GM21390 (cell line): ENCODE measurements around the gene RFLNA.

Experiments
- ATAC-seq: cut with Tn5 transposase; IDR thresholded peaks from one replicate; pipeline ENCODE4 v1.9.1; 2021; ENCODE audit not compliant: unreplicated experiment

Gene RFLNA, protein sequence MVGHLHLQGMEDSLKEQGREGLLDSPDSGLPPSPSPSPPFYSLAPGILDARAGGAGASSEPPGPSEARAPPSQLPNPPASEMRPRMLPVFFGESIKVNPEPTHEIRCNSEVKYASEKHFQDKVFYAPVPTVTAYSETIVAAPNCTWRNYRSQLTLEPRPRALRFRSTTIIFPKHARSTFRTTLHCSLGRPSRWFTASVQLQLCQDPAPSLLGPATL

DNA sequence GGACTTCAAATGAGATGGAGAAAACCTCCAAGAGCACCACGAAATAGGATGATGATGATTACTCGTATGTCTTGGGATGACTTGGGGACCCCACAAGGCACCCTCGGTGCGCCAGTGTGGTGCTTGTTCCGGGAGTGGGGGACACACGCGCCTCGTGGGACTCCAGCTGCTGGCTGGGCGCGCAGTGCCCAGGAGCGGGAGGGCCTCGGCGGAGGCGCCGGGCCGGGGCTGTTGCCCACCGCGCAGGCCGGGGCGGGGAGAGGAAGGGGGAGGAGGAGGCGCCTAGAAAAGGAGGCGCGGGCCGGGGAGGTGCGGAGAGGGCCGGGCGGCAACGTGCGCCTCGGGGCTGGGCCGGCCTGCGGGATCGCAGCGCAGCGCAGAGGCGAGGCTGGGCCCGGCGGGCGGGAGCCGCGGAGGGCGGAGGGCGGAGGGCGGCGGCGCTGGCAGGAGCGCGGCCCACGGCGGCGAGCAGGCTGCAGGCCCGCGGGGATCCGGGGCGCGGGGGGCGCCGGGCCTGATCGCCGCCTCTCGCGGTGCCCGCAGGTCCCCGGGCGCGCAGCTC is at the start of gene RFLNA:
RFLNA (plus strand) TSS at position 314 of the 562 bp plus-strand sequence. CDS start 337 bp downstream, outside the sequence.
- no peak for ATAC-seq

DNA sequence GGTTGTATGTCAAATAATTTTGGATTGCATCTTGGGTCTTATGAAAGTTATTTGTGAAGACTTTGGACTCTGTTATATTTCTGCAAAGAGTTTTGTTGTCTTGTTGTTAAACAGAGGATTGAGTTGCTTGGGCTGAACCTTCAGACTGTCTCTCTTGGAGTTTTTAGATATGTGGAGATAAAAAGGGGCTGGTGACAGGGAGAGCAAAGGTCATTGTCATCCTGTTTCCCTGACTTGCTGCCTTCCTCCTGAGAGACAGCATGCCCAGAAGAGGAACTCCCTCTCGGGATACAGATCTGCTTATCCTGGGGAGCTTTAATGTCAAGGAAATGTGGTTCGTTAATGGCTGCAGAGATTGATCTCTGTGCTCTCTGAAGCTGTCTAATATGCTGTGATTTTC is 47.6 kb upstream of the RFLNA start:
- ATAC-seq = no peak

DNA sequence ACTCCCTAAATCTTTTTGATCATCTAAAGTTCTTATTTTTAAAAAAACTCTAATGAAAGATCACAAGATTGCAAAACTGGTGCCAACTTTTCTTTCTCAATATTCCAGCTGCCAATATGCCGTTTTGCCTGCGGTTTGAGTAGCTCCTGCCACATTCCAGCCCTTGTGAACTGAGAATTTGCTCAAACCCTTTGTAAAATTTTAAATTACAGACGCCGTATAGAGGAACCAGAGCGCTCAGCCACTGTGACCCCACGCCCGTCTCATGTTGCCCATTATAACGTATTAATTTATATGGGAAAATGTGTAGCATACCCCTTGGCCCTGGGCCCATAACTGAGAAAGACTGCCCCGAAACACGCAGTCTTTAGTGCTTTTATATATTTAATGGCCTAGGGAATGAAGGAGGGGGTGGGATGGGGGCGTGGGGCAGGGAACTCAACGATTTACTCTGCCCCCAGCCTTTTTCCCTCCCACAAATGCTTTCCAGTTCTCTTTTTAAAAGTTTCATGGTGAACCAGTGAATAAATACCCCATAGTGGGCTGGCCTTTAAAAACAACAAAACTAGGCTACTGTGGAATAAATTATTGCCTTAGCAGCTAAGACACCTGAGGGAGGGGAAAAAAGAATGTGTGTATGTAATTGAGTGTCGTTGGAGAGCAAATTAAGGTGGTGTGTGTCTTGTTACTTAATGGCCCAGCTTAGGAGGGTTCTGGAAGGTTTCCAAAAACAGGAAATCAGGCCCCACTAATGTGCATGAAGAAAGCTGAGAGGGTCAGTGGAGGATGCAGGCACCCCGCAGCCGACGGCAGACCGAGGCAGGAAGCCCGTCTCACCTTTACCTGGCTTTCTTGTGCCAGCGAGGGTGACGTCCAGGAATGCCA is 45.7 kb upstream of the RFLNA start:
- ATAC-seq = no peak

DNA sequence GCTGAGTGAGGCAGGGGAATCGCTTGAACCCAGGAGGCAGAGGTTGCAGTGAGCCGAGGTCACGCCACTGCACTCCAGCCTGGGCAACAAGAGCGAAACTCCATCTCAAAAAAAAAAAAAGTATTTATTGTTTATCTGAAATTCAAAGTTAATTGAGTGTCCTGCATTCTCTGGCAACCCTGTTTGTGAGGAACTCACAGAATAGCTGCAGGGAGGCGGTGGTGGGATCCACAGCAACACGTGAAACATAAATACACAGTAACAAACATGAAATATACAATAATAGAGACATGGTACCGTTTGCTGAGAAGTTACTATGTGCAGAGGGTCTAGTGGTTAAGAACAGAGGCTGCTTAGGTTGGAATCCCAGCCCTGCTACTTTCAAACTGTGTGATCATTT is 43.7 kb upstream of the RFLNA start:
- no peak for ATAC-seq

DNA sequence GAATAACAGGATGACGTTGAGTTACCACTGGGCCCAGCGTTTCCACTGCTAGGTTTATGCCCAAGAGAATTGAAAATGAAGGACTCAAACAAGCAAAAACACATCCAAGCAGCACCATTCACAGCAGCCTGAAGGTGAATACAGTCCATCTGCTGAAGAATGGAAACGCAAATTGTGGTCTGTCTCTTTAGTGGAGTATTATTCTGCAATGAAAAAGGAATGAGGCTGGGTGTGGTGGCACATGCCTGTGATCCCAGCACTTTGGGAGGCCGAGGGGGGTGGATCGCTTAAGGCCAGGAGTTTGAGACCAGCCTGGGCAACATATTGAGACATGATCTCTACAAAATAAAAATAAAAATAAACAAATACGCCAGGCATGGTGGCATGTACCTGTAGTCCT is 41.9 kb upstream of the RFLNA start:
- ATAC-seq = no peak

DNA sequence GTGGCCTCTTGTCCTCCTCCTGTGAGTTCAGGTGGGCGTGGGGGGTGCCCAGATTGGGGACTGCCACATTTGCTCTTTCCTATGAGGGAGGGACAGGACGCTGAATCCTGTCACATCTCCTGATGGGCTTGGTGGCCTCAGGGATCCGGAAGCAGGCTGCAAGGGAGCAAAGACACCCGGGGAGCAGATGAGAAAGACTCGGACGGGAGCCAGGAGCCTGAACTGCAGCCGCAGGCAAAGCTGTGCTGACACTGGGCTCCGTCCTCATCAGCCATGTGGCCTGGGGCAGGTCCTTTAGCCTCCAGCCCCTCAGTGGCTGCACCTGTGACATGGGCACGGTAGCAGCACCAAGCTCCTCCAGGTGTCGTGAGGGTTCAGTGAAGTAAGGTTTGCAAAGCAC is 40.8 kb upstream of the RFLNA start:
- ATAC-seq = no peak

DNA sequence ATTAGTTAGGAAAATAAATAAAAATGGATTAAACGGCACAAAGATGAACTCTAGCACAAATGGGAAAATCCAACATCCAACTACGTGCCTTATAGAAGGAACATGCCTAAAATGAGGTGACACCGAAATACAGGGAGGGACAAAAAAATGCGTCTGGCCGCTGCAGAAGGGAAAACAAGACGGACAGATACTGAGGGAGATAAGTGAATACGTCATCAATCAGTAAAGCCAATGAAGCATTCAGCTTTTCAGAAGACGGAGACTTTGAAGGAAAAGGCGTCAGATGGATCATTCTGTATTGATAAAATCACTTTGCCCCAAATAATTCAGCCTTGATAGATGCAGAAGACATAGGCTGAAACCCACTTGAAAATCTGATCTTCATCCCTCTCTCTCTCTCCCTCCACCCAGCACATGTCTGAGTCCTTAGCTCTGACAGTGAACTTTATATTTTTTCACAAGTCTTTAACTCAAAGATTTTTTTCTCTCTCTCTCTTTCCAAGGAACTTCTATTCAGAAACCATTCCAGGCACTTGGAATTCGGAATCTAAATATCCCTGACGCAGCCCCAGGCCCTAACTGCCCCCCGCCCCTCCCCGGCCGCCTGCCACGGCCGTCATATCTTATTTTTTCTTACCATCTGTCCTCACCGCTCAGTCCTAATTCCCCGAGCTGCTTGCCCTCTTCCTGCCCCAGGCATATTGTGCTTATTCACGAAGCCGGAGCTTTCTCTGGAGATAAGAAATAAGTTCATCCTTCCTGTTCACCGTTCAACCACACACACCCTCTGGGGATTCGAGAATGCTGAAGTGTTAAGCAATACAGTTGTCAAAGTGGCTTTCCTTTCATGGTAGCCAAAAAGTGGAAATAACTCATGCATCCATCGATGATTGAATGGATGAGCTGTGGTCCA is 35.5 kb upstream of the RFLNA start:
- no peak for ATAC-seq

DNA sequence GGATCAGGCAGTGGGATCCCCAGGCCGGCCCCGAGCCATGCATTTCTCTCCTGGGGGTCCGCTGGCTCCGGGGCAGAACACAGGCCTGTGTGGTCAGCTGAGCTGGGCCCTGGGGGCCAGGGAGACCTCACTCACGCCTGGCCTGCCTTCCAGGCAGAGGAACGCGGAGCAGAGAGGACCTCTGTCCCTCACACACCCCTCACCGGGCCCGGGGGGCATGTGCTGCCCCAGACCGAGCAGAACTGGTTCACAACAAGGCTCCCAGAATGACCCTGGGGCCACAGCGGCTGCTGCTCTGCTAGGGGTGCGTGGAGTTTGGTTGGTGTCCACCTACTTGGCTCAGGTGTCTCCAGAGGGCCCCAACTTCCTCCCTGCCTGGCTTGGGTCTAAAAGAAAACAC is 33.0 kb upstream of the RFLNA start:
- ATAC-seq = no peak

DNA sequence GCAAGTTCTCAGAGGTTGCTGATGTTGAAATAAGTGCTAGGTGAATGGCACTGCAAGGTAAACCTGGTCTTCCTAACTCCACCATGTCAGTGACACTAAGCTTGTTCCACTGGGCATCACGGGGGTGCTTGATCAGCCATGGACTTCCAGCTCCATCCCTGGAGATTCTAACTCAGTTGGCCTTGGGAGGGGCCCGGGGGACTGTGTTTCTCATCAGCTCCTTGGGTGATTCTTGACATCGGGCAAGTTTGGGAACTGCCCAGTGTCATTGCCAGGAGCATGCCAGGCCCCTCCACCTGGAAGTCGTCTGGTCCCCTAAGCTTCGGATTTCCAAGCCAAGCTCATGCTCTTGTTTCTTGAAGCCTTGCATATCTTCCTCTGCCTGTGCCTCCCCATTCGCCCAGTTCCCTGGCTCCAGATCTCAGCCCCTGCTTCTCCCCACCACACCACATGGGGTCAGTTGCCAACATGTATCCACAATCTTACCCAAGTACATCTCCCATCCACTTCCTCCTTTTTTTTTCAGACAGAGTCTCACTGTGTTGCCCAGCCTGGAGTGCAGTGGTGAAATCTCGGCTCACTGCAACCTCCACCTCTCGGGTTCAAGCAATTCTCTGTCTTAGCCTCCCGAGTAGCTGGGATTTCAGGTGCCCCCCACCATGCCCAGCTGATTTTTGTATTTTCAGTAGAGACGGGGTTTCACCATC is 30.7 kb upstream of the RFLNA start:
- ATAC-seq = no peak

DNA sequence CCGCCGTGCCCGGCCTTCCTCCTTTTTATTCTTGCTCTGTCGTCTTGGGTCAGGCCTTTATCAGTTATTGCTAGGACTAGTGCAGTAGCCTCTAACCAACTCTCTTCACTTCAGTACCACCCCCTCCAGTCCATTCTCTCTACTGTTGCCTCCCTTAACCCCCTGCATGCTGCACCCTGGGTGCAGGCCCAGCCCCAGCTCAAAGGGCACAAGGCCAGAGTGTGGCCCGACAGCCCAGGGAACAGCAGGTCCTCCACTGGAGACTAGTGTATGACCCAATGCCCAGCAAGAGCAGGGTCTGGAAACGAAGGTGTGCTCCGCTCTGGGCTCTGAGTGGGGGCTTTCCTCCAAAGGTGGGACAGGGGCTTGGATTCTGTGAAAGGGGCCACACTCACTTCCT is 30.0 kb upstream of the RFLNA start:
- ATAC-seq = no peak

DNA sequence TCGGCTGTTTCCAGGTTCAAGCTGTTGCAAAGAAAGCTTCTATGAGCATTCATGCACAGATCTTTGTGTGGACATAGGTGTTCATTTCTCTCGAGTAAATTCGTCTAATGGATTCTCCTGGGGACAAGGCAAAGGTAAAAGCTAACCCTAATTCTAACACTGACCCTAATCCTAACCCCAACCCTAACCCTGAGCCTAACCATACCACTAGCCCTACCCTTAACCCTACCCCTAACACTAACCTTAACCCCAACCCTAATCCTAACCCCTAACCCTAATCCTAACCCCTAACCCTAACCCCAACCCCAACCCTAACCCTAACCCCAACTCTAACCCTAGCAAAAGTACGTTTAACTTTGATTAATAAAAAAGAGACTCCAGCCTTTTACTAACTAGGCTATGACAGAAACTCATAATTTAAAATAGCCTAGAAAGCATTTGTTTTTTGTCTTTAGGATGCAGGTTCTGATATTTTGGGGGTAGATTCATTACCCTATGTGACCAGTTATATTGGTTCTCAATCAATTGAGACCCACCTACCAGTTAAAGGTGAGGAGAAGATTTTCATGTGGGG is 27.6 kb upstream of the RFLNA start:
- no peak for ATAC-seq

DNA sequence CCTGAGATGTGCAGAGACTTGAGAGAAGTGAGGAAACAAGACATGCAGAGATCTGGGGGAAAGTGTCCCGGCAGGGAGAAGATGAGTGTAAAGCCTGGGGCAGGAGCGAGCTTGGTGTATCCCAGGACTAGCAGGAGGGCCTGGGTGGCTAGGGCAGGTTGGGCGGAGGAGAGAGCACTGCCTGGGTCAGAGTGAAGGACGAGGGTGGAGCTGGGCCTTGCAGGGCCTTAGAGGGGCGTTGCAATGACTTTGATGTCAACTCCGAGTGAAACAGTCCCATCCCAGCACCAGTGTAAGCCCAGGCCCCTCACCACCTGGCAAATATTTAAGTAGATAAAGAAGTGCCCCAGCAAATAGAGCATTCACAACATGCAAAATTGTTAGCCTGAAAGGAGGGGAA is 24.2 kb upstream of the RFLNA start:
- no peak for ATAC-seq

DNA sequence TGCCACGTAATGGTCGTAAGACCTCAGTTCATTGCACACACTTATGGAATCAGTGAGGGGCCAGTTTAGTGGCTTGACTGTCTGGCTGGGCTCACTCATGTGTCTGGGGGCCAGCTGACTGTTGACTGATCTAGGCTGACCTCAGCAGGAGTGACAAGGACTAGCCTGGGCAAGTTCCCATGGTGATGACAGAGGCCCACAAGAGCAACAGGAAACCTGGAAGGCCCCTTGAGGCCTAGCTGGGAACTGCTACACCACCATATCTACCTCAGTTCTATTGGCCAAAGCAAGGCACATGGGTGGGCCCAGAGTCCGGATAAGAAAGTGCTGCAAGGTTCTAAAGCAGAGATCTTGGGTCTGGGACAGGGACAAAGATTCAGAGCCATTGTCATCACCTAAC is 21.3 kb upstream of the RFLNA start:
- ATAC-seq = no peak

DNA sequence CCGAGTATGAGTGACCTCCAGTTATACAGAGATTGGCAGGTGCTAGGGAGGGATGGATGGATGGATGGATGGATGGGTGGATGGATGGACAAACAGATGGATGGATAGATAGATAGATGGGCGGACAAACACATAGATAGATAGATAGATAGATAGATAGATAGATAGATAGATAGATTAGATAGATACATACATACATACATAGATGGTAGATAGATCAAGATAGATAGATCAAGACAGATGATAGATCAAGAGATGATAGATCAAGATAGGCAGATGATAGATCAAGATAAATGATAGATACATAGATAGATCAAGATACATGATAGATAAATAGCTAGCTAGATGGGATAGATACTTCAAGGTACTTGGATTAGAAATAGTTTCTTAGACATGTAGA is 18.6 kb upstream of the RFLNA start:
- no peak for ATAC-seq

DNA sequence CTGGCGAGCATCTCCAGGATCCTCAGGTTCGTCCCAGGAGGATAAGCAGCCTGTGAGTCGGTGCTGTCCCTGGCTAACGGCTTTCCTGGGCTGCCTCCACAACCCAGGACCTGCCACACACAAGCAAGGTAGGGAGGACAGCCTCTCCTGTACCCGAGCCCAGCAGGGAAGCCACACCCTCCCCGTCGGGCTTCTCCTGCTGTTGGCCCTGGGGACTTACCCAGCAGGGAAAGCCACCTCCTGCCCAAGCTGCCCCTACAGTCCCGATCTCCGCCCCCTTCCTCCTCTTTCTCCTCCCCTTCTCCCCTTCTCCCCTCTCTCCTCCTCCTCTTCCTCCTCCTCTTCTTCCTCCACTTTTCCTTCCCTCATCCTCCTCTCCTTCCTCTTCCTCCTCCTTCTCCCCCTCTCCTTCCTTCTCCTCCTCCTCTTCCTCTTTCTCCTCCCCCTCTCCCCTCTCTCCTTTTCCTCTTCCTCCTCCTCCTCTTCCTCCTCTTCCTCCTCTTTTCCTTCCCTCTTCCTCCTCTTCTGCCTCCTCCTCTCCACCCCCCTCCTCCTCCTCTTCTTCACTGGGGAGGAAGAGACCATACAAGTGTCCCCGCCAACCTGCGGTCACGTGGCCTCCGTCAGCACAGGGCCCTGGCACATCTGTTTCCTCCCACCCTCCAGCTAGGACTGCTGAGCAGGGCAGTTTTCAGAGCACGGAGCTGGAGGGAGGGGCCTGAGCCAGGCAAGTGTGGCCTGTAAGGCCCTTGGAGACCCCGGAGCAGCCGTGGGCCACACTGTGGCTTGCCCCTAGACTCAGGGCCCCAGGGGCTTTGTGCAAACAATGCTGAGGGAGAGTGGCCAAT is 17.3 kb upstream of the RFLNA start:
- ATAC-seq = no peak

DNA sequence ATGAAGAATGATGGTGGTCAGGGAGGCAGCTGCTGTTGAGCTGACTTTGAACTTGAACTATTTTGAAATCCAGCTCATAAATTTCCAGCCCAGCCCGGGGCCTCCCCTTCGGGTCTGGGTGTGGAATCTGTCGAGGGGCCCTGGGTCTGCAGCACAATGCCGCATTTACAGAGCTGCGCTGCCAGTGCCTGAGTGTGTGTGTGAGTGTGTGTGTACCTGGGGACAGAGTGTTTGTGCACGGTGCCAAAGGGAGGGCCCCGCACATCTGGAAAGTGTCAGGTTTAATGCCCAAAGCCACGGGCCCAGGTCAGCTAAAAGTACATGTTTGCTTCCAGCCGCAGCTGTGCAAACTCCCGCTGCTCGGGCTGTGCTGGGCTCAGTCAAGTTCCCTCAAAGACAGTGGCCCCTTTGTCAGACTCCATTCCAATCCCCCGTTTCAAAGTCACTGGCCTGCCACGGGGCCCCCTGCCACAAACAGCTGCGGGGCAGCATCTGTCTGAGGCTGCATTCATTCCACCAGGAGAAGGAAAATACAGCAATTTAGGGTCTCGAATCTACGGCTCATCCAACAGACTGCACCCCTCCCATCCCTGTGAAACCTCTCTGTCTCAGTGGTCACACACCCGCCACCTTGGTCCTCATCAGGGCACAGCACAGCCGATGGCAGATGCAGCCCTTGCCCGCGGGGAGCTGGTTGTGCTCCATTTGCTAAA is 16.3 kb upstream of the RFLNA start:
- no peak for ATAC-seq

DNA sequence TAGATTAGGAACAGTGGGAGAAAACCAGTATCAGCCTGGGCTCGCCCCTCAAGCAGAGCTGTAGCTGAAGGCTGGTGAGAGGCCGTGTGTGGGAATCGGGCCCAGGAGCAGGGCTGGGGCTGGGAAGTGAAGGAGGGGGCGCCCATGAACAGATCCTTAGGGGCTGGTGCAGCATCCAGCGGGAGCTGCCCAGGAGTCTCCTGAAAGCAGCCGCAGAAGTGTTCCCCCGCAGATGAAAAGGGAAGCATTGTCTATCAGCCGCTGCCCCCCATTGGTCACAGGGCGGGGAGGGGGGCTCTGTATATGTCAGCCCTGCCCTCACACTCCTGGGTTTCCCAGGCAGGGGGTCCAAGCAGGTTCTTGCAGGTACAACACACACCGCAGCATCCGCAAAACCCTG is 15.6 kb upstream of the RFLNA start:
- ATAC-seq = no peak

DNA sequence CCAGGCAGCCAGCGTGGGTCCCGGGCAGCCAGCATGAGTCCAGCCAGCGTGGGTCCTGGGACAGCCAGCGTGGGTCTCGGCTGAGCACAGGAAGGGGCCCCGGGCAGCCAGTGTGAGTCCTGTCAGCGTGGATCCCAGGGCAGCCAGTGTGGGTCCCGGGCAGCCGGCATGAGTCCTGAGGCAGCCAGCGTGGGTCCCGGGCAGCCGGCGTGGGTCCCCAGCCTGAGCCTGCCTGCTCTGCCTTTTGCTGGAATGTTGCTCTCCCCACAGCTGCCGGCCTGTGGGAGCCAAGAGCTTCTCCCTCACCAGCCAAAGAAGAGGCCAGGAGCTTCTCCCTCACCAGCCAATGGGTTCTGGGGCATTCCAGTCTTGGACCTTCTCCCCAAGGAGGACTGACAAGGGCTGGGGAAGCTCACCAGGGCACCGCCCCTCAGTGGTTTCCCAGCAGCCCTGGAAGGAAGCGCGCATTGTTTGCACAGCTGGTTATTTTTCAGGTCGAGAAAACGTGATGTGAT is 15.0 kb upstream of the RFLNA start:
- ATAC-seq = no peak

DNA sequence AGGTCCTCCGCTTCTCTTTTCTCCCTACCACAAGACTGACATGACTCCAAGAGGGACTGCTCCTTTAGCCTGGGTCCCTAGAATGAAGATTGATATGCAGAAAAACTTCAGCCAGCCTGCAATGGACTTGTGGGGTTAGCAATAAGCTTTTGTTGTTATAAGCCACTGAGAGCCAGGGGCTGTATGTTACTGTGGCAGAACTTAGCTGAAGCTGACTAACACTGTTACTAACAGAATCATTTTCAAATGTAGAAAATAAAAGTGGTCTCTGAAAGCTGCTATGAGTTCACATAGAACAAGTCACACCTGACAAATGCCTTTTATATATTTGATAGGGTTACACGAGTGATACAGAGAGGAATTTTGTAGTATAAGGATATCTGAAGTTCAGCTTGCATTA is 13.6 kb upstream of the RFLNA start:
- ATAC-seq = no peak
